ENCODE results near the gene IQGAP1.

IQGAP1 gene

DNA sequence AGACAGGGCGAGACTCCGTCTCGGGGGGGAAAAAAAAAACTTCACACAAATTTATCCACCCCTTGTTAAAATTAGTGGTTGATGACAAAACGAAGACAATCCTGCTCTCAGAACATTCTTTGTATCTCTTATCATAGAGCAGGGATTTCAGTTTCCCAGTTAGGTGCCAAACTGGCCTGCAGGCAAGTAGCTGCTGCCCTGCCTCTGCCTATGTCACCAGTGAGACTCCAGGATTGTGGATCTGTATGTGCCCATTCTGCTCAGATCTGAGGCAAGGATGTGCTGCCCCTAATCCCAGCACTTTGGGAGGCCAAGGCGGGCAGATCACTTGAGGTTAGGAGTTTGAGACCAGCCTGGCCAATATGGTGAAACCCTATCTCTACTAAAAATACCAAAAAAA is 54.4 kb downstream of the IQGAP1 start:
- DNase-seq: no peak

- no peak for DNase-seq
These were observed 61.2 kb downstream of the IQGAP1 start for GRCh38 chr15:90449206-90449735.

- no peak for DNase-seq
These were observed 63.2 kb downstream of the IQGAP1 start for GRCh38 chr15:90451053-90451850.

DNA sequence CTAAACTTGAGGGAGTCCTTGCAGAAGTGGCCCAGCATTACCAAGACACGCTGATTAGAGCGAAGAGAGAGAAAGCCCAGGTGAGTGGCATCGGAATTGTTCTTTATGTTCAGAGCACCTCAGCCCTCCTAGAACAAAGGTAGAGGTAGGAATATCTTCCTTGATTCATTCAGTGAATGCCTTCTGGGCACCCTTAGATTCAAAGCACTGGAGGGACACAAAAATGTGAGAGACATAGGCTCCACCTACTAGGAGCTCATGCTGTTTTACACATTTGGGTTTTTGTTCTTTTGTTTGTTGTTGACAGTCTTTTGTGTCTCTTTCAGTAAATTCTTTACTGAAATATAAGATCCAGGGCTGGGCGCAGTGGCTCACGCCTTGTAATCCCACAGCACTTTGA is 68.2 kb downstream of the IQGAP1 start:
- no peak for DNase-seq

DNA sequence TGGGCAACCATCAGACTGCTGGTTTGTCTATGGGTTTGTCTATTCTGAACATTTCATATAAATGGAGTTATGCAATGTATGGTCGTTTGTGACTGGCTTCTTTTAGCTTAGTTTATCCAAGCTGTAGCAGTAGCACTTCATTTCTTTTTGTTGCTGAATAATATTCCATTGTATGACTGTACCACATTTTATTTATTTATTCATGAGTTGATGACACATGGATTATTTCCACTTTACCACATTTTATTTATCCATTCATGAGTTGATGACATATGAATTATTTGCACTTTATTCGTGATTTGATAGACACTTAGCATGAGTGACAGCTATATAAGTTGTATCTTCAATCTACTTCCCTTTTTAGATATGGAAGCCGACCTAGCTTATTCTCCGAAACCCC is 70.0 kb downstream of the IQGAP1 start:
- no peak for DNase-seq

GRCh38 chr15:90459368-90459767 is 71.3 kb downstream of the IQGAP1 start:
- DNase-seq: no peak

GRCh38 chr15:90460142-90460824 is 72.2 kb downstream of the IQGAP1 start:
- no peak for DNase-seq

- DNase-seq: no peak
These were observed 75.3 kb downstream of the IQGAP1 start for GRCh38 chr15:90463381-90463780.

- no peak for DNase-seq
These were observed 77.3 kb downstream of the IQGAP1 start for GRCh38 chr15:90465140-90465929.

DNA sequence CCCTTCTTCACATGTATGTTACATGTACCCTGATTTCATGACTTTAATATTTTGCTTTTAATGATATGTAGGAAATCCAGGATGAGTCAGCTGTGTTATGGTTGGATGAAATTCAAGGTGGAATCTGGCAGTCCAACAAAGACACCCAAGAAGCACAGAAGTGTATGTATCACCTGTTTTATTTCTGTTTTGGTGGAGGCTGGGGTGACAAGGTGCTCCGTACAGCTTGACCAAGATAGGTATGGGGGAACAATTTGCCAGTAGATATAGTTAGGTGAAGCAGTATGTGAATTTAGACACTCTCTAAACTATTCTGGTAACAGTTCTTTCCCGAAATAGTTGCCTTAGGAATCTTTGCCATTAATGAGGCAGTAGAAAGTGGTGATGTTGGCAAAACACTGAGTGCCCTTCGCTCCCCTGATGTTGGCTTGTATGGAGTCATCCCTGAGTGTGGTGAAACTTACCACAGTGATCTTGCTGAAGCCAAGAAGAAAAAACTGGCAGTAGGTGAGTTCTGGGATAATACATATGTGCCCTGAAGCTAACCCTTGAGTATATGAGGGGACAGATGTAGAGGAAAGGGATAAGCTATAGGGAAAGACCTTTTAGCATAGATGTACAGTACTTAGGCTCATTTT is 78.0 kb downstream of the IQGAP1 start:
- DNase-seq: no peak

DNA sequence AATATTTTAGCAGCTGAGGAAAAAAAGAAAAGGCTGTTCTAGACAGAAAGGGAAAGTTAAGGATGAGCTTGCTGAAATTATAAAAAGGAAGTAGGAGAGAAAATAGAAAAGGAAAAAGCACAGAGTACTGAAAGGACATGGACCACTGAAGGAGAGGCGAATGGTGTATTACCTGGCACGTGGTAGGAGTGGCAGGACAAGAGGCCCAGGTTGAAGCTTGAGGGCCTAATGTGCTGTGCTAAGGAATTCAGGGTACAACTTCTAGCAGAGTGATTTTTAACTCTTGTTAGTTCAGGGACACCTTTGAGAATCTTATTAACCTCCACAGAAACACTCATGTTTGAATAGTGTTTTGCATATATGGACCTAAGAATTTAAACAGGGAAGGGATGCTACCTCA is 81.7 kb downstream of the IQGAP1 start:
- DNase-seq: no peak

DNA sequence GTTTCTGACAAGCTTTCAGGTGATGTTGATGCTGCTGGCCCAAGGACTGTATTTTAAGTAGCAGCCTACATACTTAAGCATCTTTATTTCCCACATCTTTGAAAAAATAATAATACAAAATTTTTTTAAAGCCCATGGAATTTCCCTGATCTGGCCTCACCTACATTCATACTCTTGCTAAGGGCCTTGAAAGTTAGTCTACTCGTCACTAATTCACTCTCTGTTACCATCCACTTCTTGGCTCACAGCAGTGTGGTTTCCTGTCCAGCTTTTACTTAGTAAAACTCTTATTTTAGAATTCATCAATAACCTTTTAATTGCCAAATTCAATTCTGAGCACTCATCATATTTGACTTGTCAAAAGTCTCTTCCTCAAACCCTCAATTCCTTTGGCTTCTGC is 82.4 kb downstream of the IQGAP1 start:
- no peak for DNase-seq

GRCh38 chr15:90471126-90471525 is 83.1 kb downstream of the IQGAP1 start:
- no peak for DNase-seq

- DNase-seq: no peak
These were observed 83.7 kb downstream of the IQGAP1 start for GRCh38 chr15:90471769-90472168.

GRCh38 chr15:90478846-90479481 is 90.9 kb downstream of the IQGAP1 start:
- DNase-seq: peak; percentile 14

- no peak for DNase-seq
These were observed 91.6 kb downstream of the IQGAP1 start for GRCh38 chr15:90479656-90480055.

GRCh38 chr15:90481023-90481422 is 93.0 kb downstream of the IQGAP1 start:
- peak; percentile 26 for DNase-seq

- peak; percentile 73 for DNase-seq
These were observed 94.3 kb downstream of the IQGAP1 start for GRCh38 chr15:90482124-90483011.

- DNase-seq: no peak
These were observed 94.9 kb downstream of the IQGAP1 start for GRCh38 chr15:90483012-90483307.

GRCh38 chr15:90483637-90484036 is 95.6 kb downstream of the IQGAP1 start:
- no peak for DNase-seq

GRCh38 chr15:90487186-90487585 is 99.1 kb downstream of the IQGAP1 start:
- no peak for DNase-seq

DNA sequence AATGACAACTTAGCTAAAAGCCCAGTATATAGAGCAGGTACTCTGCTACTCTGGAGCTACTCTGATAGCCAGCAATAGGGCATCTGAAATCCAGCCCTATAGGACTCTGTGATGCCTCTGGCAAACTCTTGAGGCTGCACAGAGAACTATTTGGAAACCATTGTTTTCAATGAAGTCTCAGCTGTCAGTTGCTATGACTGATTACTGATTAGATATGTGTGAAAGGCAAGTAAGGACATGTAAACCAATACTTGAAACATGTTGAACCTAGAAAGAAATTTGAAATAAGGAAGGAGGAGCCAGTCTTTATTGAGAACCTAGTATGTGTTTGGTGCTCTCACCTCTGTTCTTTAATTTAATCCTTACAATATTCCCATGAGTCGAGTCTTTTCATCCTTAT is 101.5 kb downstream of the IQGAP1 start:
- DNase-seq: peak; percentile 31

Measured in hematopoietic multipotent progenitor cell treated with erythropoietin and hydrocortisone succinate and interleukin-3 and kit ligand, for 8 days (in vitro differentiated cells).